Right lobe of liver (tissue), 6 donors: ENCODE data around the gene LIN9. TPM values are rescaled to one million over a fixed set of nuclear protein-coding genes. Genes with fewer than 3 reads are reported as not detected.

Experiments
- ATAC-seq, 4 donors: fragments of 200-7000 bp; cut with Tn5 transposase; one replicate each; pipeline ENCODE4 v1.9.1; 2020; ENCODE audit warnings: mild to moderate bottlenecking in 4 of 4, moderate library complexity in 4 of 4
- DNase-seq, 3 donors: peaks; one replicate each; pipeline ENCODE4 v3.0.0-alpha.2; 2020
- H3K27ac ChIP-seq, 3 donors: fragments of 200-600 bp; one replicate each; pipeline ENCODE4 v1.8.0; 2022
- H3K27me3 ChIP-seq, 2 donors: fragments of 200-600 bp; one replicate each; pipeline ENCODE4 v1.8.0; 2022
- H3K36me3 ChIP-seq, 4 donors: fragments of 200-600 bp; sonication (generic) in 1 of 4; one replicate each; pipeline versions ENCODE4 v1.5.1 to v1.8.0; 2017 to 2022; ENCODE audit warnings: control low read depth in 1 of 4
- H3K4me1 ChIP-seq, 4 donors: fragments of 200-600 bp; sonication (generic) in 1 of 4; one replicate each; pipeline versions ENCODE4 v1.5.1 to v1.8.0; 2017 to 2022; ENCODE audit warnings: control low read depth in 1 of 4
- H3K4me3 ChIP-seq, 3 donors: fragments of 200-600 bp; one replicate each; pipeline ENCODE4 v1.8.0; 2022
- H3K9me3 ChIP-seq, 4 donors: fragments of 200-600 bp; sonication (generic) in 1 of 4; one replicate each; pipeline versions ENCODE4 v1.5.1 to v1.8.0; 2017 to 2022; ENCODE audit warnings: control low read depth in 1 of 4
- CTCF ChIP-seq, 4 donors: fragments of 200-600 bp in 3 of 4; fragments of 450-650 bp in 1 of 4; IDR thresholded peaks; one replicate each; pipeline versions ENCODE4 v1.5.1 to v1.8.0; 2016 to 2022; ENCODE audit warnings: antibody characterized with exemption in 4 of 4, mild to moderate bottlenecking in 2 of 4
- POLR2A ChIP-seq: fragments of 450-650 bp; IDR thresholded peaks from one replicate; pipeline ENCODE4 v1.6.1; 2017; ENCODE audit warnings: antibody characterized with exemption, mild to moderate bottlenecking
- WGBS: methylation state at CpG from one replicate; pipeline ENCODE4 v1.1.6; 2018; ENCODE audit warnings: low coverage, low lambda C conversion rate; ENCODE audit not compliant: insufficient coverage; ENCODE audit errors: missing lambda C conversion rate; 5-methylcytosine and 5-hydroxymethylcytosine counted together
- intact Hi-C, 2 donors: fragments of 100-400 bp; cut with DNase I; formaldehyde crosslinking; loops; one replicate each; pipeline versions ENCODE4 v1.11.2 to v1.14.1; 2022
- total RNA-seq, 6 experiments: library from RNA; depleted of rRNA in 2 of 6; stranded (reverse); fragments of >200 nt in 2 of 6; fragmentation: NEBNext Ultra II Directional in 3 of 6; extraction: Animal tissue kit (Norgen Biotek cat#: 25700) in 3 of 6; gene quantifications; one replicate each; pipeline versions ENCODE4 v1.1.0 to v1.2.4, GENCODE V29; 2016 to 2023
- donor health status: DM: no; HTN: yes; CAD: no.
- donor health status: DM: no; HTN: no; CAD: no.
- donor health status: DM: no; HTN: no; CAD: no.
- donor health status: DM: no; HTN: yes; CAD: no.
- donor health status: DM: no; HTN: yes; CAD: no.

The LIN9 gene
- total RNA-seq, 6 experiments from 2014 or later, result 0.46 to 1.5 (median 0.91) TPM

DNA sequence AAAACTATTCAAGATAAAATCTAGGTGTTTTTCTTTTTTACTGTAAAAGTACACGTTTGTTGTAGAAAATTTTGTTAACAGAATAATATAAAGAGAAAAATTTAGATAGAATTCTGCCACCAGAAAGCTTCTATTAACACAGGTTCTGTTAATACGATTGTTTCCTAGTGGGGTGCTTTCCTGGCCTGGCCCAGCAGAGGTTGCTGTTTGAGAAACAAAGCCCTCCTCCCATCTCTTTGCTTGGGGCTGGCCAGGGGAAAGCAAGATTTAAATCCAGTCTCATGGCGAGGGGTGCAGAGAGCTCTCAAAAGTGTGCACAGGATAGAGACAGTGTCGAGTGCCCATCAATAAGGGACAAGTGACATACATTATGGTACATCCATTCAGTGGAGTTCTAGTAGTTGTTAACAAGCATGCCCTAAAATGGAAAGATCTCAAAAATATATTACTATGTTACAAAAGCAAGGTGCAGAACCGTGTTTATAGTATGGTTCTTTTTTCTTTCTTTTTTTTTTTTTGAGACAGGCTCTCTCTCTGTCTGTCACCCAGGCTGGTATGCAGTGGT lies 107.9 kb downstream of the LIN9 start:
- ATAC-seq (peak in 2 of 4 donors; percentile 18 to 28), DNase-seq (no peak)
- H3K4me3 ChIP-seq, result no peak overlapping the region
- no peak overlapping the region for H3K27ac ChIP-seq
- H3K9me3 ChIP-seq, result no peaks in the 10 kb centered on the region
- intact Hi-C loops, result no loop called here
- 57% methylated on average over 5 of the region's 5 CpGs for WGBS
- TF ChIP-seq CTCF (IDR thresholded peaks at IDR 0.05) (peak in 3 of 4 donors; percentile 10 to 15 (median 12)), POLR2A (no peak)
- H3K4me1 ChIP-seq, result no peaks in the 10 kb centered on the region
- H3K36me3 ChIP-seq, result no peaks in the 10 kb centered on the region
- H3K27me3 ChIP-seq, result no peaks in the 10 kb centered on the region

- no peak for ATAC-seq
- intact Hi-C loops, result loop anchor here (5.0 kb wide), 1 partner anchor 78 kb away; no protein-coding TSS in a partner anchor
- 29% methylated on average over 2 of the region's 2 CpGs for WGBS
- no peak for TF ChIP-seq CTCF (IDR thresholded peaks at IDR 0.05)
- no peak for TF ChIP-seq POLR2A
- Histone ChIP-seq H3K4me1 (no peaks in the 10 kb centered on the region), H3K36me3 (no peaks in the 10 kb centered on the region), H3K9me3 (no peaks in the 10 kb centered on the region), H3K27me3 (no peaks in the 10 kb centered on the region), H3K4me3 (no peak overlapping the region), H3K27ac (no peak overlapping the region)
- no peak for DNase-seq
These were observed 109.0 kb downstream of the LIN9 start for GRCh38 chr1:226199971-226200370.

DNA sequence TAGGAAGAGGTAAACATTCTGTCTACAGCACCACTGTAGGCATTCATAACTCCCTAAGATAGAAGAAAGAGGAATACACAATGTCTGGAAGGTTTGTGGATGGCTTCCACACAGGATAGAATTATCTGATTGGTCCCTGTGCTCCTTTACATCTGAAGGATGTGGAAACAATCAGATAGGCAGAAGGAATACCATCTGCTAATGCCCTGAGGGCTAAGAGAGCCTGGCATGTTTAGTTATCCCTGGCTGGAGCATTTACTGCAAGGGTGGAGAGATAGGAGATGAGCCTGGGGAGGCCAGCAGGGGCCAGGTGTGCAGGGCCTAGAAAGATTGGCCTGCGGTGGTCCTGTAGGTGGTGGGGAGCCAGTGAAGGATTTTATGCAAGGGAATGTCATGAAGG lies 113.8 kb downstream of the LIN9 start:
- whole genome bisulfite sequencing, result 71% methylated on average over 1 of the region's 1 CpG
- Histone ChIP-seq H3K4me3 (no peak overlapping the region), H3K27ac (no peak overlapping the region), H3K27me3 (no peaks in the 10 kb centered on the region), H3K4me1 (no peaks in the 10 kb centered on the region), H3K9me3 (no peaks in the 10 kb centered on the region), H3K36me3 (no peaks in the 10 kb centered on the region)
- intact Hi-C loops, result loop anchor here (5.0 kb wide), 1 partner anchor 73 kb away; no protein-coding TSS in a partner anchor
- no peak for TF ChIP-seq POLR2A
- TF ChIP-seq CTCF (IDR thresholded peaks at IDR 0.05), result no peak
- no peak for DNase-seq
- no peak for ATAC-seq

GRCh38 chr1:226187380-226187779 lies 121.6 kb downstream of the LIN9 start:
- H3K27ac ChIP-seq, result no peak overlapping the region
- 86% methylated on average over 6 of the region's 7 CpGs for WGBS

More at GRCh38 chr1:226187380-226187779, 121.6 kb downstream of the LIN9 start:
- Histone ChIP-seq H3K4me1 (peaks cover 0 to 24% (median 8%) of the 10 kb centered on the region in 4 donors), H3K27me3 (no peaks in the 10 kb centered on the region), H3K9me3 (no peaks in the 10 kb centered on the region), H3K4me3 (peak overlapping the region in 2 of 3 donors; percentile 84 to 95), H3K36me3 (no peaks in the 10 kb centered on the region)
- TF ChIP-seq POLR2A (no peak), CTCF (IDR thresholded peaks at IDR 0.05) (no peak)
- DNase-seq (no peak), ATAC-seq (no peak)
- intact Hi-C loops, result no loop called here
